Left lobe of liver (tissue), 2 donors: Measurements from ENCODE around the gene FATE1. TPM values are rescaled to one million over a fixed set of nuclear protein-coding genes. Genes with fewer than 3 reads are reported as not detected.

Experiments used
- ATAC-seq: fragments of 200-7000 bp; cut with Tn5 transposase; one replicate; pipeline ENCODE4 v1.9.1; 2020; ENCODE audit warnings: mild to moderate bottlenecking, moderate library complexity
- DNase-seq: peaks from one replicate; pipeline ENCODE4 v3.0.0-alpha.2; 2020; ENCODE audit warnings: low spot score
- total RNA-seq: library from RNA; stranded (reverse); gene quantifications from one replicate; pipeline ENCODE4 v1.2.1, GENCODE V29; 2021
- donor health status: DM: no; HTN: no; CAD: no; lungs with moderate emphysema.
- donor health status: DM: no; HTN: yes; CAD: no.

FATE1 gene
- total RNA-seq, 1 donor from 2014 or later: not detected

DNA sequence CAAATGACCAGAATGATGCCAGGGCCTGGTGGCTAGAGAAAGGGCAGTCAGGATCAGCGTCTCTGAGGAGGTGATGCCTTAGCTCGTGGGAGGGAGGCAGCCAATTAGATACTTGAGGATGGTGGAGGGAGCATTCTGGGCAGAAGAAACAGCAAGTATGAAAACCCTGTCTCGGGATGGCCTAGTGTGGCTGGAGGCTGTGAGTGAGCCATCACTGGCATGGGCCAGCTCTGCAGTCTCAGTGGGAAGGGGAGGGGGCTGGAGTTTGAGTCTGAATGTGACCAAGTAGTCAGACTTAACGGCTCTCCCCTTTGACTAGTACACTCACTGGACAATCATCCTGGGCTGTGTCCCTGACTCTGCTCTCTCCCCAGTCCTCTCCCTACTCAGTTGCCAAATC, 25.8 kb downstream of the FATE1 start:
- DNase-seq (no peak), ATAC-seq (no peak)

DNA sequence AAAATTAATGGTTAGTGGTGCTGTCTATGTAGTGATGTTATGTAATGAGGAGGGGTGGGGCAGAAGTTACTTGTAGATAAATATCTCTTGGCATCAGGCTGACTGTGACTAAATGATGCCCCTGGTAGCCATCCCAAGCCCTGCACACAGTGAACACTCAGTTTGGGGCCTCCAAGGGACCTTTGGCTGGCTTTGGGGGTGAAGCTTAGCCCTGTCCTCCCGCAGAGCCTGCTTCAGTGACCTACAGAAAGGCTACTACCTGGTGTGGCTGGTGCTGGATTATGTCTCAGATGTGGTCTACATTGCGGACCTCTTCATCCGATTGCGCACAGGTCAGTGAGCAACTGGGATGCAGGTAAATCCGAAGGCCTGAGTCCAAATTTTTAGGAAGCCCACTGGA, 26.5 kb downstream of the FATE1 start:
- ATAC-seq: no peak
- DNase-seq: no peak

DNA sequence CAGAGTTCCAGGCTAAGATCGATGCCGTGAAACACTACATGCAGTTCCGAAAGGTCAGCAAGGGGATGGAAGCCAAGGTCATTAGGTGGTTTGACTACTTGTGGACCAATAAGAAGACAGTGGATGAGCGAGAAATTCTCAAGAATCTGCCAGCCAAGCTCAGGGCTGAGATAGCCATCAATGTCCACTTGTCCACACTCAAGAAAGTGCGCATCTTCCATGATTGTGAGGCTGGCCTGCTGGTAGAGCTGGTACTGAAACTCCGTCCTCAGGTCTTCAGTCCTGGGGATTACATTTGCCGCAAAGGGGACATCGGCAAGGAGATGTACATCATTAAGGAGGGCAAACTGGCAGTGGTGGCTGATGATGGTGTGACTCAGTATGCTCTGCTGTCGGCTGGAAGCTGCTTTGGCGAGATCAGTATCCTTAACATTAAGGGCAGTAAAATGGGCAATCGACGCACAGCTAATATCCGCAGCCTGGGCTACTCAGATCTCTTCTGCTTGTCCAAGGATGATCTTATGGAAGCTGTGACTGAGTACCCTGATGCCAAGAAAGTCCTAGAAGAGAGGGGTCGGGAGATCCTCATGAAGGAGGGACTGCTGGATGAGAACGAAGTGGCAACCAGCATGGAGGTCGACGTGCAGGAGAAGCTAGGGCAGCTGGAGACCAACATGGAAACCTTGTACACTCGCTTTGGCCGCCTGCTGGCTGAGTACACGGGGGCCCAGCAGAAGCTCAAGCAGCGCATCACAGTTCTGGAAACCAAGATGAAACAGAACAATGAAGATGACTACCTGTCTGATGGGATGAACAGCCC, 28.0 kb downstream of the FATE1 start:
- ATAC-seq: no peak

DNA sequence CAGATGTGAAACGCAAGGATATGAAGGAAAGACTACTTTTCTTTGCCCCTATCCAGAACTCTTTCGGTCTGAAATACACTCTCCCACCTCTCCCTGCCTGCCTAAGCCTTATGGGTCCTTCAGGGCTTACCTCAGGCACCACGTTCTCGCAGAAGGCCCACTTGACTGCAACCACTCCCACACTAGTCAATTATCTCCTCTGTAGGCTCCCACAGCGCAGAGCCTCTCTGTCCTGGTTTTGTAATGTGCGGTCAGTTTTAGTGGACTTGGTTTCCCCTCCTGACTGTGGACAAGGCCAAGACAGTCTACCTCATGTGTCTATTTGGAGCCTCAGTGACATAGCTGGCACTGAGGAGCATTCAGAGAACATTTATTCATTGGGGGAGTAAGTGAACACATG, 29.8 kb downstream of the FATE1 start:
- ATAC-seq (no peak), DNase-seq (no peak)

More for the DNA sequence above, 28.0 kb downstream of the FATE1 start:
- no peak for DNase-seq

DNA sequence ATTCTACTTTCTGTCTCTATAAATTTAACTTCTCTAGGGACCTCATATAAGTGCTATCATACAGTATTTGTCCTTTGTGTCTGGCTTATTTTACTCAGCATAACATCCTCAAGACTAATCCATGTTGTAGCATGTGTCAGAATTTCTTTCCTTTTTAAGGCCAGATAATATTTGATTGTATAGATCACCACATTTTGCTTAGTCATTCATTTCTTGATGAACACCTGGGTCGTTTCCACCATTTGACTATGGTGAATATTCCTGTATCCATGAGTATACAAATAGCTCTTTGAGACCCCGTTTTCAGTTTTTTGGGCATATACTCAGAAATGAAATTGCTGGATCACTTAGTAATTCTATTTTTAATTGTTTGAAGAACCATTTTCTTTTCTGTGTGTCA, 30.7 kb downstream of the FATE1 start:
- no peak for ATAC-seq
- DNase-seq: no peak

DNA sequence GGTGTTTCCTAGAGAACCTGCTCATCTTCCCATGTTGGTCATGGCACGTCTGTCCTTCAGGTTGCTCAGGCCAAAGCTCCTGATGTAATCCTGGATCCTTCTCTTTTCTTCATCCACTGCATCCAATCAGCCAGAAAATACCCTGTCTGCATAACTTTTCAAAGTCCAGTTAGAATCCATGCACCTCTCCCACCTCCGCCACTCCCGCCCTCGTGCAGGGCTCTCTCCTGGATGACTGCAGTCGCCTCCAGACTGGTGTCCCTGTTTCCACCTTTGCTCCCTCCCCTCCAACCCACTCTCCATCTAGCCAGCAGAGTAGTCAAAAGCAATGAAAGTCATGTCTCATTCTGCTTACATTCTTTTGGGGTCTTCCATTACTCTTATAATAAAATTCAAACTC, 34.7 kb downstream of the FATE1 start:
- ATAC-seq: no peak
- no peak for DNase-seq

DNA sequence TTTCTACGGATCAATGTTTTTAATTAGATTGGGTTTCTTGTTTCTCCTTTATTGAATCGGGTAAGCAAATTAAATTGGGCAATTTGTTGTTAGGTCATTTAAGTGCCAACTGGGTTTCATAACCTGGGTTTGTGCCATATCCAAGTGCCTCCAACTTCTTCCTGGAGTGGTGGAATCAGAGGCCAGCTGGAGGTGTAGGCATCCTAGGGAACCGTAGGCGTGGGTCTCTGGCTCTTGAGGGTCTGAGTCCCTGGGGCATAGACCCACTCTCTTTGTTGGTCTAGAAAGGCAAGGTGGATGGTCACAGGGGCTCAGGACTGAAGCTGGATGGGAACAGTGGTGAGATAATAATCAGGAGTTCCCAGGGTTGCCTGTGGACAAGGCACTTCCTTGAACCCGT, 37.0 kb downstream of the FATE1 start:
- DNase-seq (peak; percentile 42), ATAC-seq (peak; percentile 42)

DNA sequence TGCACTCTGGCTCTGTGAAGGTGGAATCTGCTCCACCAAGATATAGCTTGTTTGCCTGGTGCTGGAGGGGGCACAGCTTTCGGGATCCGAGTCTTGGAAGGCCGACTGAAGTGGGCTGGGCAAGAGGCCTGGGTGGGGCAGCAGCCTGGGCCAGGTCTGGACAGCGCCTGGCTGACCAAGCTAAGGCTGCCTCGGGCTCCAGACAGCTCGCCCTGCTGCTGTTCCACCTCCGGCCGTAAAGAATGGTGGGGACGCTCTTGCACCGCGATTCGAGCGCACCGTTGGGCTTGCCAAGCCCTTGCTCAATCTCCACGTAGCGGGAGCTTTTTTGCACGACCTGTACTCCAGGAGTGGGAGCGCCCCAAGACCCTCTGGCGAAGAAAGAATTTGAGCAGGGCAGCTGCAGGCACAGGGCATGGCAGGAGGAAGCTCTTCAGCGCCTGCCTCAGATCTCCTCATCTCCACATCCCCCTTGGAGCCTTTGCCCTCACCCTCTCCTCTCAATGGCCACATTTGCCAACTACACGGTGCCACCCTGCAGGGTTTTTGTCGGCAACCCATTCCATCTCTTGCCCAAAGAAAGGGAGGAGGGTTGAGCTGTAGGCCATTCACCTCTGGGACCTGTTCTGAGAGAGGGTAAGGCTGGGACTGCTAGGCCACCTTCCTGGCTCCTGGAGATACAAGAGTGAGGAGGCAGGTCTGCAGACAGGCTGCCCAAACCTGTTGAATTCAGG, 37.6 kb downstream of the FATE1 start:
- peak; percentile 98 for ATAC-seq
- peak; percentile 64 for DNase-seq

DNA sequence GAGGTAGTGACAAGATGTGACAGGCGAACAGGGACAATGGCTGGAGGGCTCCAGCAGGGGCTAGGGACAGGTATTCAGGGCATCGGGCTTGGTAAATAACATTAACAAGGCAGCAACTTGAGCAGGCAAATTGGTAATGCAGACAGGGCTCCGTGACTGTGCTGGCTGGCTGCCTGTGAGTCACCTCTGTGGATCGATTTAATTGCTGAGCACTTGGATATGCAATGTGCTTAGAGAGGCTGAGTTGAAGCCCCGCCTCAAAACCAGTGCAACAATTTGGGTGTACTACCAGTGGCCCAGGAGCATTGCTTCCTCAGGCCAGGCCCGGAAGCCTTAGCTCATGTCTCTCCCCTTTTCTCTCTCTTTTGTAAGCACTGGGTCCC, 38.2 kb downstream of the FATE1 start:
- DNase-seq: peak; percentile 48
- ATAC-seq: peak; percentile 62

DNA sequence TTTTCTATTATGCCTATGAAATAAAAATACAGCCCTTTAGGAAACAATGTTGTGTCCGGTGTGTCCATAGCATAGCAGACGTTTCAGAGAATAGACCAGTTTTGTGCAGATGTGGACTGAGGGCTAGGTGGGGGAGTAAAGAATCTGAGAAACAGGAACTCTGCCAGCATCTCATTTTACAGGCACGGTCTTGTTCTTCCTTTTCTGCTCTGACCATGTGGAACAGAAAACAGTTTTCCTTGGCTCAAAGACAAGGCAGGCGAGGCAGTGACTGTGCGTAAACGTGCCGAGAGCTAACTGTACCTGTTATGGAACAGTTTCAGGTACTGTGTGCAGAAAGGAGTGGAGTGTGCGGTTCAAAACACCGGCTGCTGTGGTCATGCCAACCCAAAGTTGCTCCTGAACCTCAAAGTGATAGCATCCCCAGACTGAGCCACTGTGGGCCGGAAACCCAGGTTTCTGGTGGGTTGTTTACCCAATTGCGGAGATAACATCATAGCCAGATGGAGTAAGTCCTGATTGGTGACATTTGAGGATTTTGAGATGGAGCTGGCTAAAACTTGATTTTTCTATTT, 38.9 kb downstream of the FATE1 start:
- DNase-seq (no peak), ATAC-seq (no peak)

DNA sequence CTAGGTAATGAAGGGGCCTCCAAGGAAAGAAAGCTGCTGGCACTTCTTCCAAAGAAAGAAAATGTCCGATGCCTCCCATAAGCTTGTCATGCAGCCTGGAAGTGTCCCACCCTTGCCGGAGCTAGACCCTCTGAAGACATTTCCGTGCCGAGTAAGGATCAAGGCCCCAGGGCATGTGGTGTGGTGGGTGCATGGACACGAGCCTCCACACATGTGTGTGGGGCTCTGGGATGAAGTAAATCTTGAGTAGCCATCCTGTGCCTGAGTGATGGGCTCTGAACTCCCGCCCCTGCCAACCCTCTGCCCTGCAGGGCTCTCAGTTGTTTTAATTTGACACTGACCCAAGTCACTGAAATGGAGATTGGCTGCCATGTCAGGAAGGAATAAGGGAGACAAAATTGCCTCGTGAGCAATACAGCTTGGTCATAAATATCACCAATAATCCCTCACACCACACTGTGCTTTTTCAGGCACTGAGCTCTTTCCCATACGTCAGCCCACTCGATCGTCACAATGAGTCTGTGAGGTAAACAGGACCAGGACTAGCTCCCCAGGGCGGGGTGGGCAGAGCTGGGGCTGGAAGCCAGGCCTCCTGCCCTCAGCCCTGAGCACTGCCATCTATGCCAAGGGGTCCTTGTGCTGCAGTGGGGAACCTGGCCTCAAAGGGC, 43.3 kb downstream of the FATE1 start:
- ATAC-seq: no peak
- no peak for DNase-seq

DNA sequence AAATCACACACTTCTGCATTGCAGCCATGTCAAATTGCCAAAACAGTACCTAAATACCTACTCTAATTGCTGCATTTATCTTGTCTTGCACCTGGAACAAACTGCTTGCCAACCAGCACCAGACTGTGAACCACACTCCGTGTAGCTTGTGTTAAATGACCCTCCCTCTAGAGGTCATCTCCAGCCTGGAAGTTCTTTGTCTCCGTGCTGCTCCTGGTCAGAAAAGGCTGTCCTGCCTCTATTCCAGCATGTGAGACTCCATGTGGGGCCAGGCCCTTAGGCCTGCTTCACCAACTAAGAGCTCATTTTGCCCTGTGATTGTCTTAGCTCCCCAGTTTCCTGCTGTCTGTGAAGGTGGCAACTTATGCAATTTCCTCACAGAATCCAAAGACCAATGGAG, 47.0 kb downstream of the FATE1 start:
- ATAC-seq (no peak), DNase-seq (no peak)

DNA sequence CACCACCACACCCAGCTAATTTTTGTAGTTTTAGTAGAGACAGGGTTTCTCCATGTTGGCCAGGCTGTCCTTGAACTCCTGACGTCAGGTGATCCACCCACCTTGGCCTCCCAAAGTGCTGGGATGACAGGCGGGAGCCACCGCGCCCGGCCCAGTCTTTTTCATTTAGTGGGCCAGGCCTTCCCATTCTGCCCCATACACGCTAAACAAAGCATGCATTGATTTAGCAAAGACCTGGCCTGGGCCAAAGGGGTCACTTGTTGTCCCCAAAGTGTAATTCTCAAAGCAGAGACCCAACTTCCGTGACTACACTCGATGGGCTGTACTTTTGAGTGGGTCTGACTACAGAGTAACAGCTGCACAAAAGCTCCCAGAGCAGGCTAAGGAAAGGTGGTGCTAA, 47.9 kb downstream of the FATE1 start:
- DNase-seq: no peak

DNA sequence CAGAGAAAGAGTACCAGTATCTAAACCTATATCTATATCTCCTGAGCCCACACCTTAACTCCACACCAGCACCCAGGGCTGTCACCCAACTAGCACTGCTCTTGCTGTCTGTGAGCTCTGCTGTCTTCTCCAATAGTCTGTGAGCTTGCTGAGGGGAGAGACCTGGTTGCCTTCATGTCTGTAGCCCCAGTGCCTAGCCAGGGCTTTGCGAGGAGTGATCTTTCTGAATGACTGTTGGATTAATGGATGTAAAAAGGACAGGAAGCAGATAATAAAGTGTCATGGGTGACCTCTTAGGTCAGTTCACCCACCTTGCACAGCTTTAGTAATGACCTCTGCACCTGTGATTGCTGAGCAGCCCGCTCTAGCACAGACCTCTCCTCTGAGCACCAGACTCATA, 49.2 kb downstream of the FATE1 start:
- no peak for ATAC-seq
- no peak for DNase-seq

More for the DNA sequence above, 47.9 kb downstream of the FATE1 start:
- no peak for ATAC-seq

DNA sequence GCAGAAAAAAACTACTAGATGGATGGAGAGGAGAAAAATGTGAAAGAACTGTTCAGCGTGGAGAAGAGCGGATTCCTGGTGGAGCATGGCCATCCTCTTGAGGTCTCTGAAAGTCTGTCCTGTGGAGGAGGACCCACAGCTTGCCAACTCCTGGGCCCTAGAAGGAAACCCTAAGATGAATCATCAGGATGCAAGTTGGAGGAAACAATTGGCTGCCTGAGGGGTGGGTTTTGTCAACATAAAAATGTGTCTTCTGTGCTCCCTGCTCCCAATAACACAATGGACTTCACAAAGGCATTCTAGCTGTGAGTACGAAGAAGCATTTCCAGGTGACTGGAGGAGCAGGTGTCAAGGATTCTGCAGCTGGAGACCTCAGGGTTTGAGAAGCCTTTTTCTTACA, 55.9 kb downstream of the FATE1 start:
- DNase-seq (no peak), ATAC-seq (no peak)

Other genes with a start within 250 kb of the FATE1 start
- gene PASD1, start 152.4 kb upstream of the FATE1 start, total RNA-seq: not detected
- 0.38 TPM for gene PRRG3, start 20.6 kb upstream of the FATE1 start, total RNA-seq
- not detected for gene CNGA2, start 18.7 kb downstream of the FATE1 start, total RNA-seq
- not detected for gene MAGEA4, start 196.9 kb downstream of the FATE1 start, total RNA-seq